Cerebellar cortex (tissue), 1 donor: ENCODE results near the gene POU4F1.
"Not testable (repeated sequence)": the region's sequence is repeated elsewhere in the genome, so short reads cannot be mapped to it uniquely, and the experiment has no call there.

Source experiments
- DNase-seq: peaks from one replicate; pipeline ENCODE4 v3.0.0-alpha.2; 2015; ENCODE audit warnings: low spot score

POU4F1 gene

DNA sequence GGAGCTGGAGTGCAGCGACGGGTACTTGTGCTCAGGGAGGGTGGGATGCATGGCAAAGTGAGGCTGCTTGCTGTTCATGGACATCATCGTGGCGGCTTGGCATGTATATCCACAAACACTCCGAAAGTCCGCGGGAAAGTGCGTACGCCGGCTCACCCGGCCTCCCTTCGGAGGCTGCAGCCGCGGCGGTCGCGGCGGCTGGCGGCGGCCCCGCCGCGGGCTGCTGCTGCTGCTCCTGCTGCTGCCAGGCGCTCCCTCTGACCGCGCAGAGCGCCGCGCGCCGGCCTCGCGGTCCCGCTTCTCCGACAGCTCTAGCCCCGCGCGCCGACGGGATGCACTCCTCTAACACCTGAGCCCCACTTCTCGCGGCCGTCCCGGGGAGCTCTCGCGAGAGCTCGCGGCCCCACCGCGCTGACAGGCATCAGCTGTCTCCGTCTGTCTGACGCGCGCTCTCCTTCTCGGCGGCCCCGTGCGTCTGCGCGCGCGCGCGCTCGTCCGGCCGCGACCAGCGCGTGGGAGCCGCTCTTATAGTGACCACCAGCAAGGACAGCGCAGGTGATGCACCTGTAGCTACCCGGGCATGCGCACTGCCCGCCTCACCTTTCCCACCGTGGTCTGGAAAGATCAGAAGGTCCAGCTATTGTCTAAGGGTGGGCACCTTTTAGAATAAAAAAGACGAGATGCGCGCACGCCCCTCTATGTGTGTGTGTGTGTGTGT, at the start of gene POU4F1:
Gene POU4F1 (minus strand): TSS at position 313 of the 718 bp plus-strand sequence. CDS start 226 bp downstream, at position 87.
- DNase-seq, result no peak

- no peak for DNase-seq
Measured at GRCh38 chr13:78652651-78653050, 49.3 kb upstream of the POU4F1 start.

GRCh38 chr13:78650717-78651083, 47.3 kb upstream of the POU4F1 start:
- no peak for DNase-seq

GRCh38 chr13:78649997-78650716, 46.8 kb upstream of the POU4F1 start:
- no peak for DNase-seq

GRCh38 chr13:78647109-78647678, 43.8 kb upstream of the POU4F1 start:
- not testable (repeated sequence) for DNase-seq

GRCh38 chr13:78638216-78638615, 34.9 kb upstream of the POU4F1 start:
- no peak for DNase-seq

- DNase-seq, result no peak
Measured at GRCh38 chr13:78636495-78636894, 33.1 kb upstream of the POU4F1 start.

- no peak for DNase-seq
Measured at GRCh38 chr13:78632996-78633395, 29.6 kb upstream of the POU4F1 start.

DNA sequence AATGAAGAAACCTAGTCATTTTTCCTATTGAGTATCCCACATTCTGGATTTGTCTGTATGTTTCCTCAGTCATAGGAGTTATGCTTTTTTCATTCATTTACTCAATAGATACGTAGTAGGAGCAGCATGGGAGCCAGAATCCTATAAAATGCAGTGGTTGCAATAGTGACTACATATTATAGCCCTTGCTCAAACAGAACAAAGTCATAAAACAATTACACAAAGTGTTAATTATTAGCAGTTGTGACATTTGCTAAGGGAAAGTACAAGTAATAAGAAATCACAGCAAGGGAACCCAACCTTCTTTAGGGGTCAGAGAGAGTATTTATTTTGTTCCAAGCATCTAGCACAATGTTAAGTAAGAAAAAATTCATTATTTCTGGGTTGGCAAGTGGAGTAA, 27.7 kb upstream of the POU4F1 start:
- DNase-seq, result no peak

GRCh38 chr13:78630511-78630910, 27.2 kb upstream of the POU4F1 start:
- DNase-seq, result no peak

- no peak for DNase-seq
Measured at GRCh38 chr13:78625384-78625783, 22.0 kb upstream of the POU4F1 start.

GRCh38 chr13:78623132-78623531, 19.8 kb upstream of the POU4F1 start:
- DNase-seq, result no peak

DNA sequence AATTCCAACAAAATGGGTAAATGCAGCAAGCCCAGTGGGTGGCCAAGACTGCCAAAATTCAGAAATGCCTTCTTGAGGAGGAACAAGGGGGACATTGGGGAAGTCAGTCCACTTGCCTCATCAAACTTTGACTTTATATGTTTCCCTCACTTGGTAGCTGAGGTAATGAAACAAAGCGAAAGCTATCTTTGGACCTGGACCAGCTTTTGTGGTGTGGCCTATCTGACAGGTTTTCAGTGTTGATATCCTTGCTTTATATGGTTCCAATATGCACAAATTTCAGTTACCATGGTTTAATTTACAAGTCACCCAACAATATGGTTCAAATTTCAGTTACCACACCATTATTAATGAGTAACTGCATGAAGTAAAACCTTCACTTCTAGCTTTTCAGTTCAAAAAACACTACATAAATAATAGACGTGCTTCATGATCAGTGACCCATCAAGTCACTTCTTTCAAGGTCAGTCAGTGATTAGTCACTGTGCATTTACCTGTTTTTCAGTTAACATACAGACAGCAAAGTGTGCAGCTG, 17.7 kb upstream of the POU4F1 start:
- DNase-seq, result no peak

DNA sequence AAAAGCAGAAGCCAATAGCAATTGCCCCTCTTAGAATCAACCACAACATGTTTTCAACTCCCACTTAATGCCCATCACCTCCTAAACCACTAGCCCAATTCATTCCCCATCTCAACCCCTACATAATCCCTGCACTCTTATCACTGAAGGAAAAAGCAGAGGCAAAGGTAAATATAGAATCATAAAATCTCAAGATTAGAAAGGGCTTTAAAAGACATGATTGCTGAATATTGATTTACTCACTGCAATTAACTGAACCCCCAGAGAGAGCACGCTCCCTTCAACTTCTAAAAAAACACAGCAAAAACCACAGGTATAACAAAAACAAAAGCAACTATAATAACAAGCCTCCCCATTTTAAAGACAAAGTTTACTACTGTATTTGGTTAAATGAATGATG, 15.1 kb upstream of the POU4F1 start:
- DNase-seq, result no peak

DNA sequence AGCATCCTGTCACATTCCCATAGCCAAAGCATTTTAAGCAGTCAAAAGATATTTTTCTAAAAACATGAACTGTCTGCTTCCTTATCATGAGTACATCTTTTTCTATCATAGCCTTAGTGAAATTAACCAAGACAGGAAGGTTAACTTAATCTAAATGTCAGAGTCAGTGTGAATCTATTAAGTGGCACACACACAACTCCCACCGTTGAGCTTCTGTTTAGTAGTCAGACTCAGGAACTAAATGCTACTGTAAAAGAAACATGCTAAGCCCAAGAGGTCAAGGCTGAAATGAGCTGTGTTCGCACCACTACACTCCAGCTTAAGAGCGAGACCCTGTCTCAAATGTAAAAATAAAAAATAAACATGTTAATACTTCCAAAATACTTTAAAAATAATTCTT, 7.7 kb upstream of the POU4F1 start:
- DNase-seq, result no peak

GRCh38 chr13:78610381-78610883, 7.1 kb upstream of the POU4F1 start:
- no peak for DNase-seq

DNA sequence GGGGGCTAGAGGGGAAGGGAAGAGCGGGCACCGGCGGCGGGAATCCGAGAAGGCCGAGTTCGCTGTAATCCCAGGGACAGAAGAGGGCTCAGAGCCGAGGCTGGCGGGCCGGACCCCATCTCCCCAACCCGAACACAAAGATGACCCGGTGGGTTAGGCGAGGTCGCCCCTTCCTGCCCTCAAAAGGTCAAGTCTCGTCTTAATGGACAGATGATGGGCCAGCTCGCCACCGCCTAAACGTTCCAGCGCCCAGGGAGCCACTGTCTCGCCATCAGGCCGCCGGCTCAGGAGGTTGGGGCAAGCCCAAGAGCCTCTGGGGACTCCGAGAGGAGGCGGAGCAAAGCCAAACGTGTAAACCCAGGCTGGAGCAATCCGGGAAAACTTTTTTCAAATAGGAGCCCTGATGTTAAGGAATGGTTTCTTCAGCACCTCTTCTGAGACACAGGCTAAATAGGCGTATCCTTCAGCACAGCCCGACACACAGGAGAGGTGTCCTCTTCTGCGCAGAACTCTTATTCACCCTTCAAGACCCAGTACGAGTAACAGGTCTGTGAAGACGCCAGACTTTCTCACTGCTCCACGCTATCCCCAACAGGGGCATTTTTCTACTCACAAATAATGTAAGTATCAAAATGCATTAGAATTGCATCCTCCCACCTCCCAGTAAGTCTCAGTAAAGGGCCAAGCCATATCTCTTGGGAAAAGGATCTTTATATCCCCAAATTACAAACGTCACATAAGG, 6.3 kb upstream of the POU4F1 start:
- no peak for DNase-seq

DNA sequence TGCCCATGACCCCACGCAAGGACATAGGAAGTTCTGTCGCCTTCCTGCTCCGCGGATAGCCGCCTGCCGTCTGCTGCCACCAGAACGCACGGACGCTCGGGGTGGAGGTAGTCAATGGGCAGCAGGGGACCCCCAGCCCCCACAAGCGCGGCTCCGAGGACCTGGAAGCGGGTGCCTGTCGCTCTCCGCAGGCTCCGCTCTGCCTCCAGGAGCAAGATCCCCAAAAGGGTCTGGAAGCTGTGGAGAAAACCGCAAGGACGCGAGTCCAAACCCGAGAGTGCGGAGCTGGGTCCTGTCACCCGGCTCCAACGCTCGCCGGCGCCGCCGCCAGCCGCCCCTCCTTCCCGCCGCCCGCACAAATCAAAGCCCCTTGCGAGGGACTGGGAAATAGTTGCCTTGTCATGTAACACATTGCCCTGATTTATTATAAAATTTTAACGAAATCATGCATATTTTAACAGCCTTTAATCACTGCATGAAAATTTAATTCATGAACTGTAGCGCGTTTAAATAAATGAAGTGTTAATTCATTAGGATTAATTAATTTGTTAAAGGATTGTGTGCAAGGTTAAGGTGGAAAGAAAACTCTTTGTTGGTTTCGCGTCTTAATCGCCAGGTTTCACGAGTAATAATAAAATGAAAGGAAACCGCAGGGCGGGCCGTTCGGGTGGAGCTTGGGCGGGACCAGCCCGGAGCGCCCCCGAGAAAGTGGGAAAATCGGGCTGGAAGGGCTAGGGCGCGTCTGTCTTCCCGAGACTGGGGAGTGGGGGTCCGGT, 5.5 kb upstream of the POU4F1 start:
- DNase-seq, result no peak

DNA sequence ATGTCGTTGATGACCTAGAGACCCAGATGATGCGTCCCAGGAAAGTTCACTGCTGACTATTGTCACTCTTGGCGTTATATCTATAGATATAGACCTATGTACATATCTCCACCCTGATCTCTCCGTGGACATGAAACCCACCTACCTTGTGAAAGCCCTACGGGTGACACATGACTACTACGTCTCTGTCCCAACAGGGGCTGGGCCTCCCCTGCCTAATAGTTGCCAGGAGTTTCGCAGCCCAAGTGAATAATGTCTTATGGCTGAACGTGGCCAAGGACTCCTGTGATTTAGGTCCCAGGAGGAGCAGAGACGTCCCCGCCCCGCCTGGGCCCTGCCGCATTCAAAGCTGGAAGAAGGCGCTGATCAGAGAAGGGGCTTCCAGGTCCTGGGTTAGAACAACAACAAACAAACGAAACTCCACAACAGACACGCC, 4.9 kb upstream of the POU4F1 start:
- no peak for DNase-seq

GRCh38 chr13:78607409-78608251, 4.3 kb upstream of the POU4F1 start:
- DNase-seq, result no peak
